ENCODE data around the gene FAM240A. TPM values are rescaled to one million over a fixed set of nuclear protein-coding genes. Genes with fewer than 3 reads are reported as not detected.

Gene FAM240A
- total RNA-seq, 1 experiment from 2014 or later, result not detected

DNA sequence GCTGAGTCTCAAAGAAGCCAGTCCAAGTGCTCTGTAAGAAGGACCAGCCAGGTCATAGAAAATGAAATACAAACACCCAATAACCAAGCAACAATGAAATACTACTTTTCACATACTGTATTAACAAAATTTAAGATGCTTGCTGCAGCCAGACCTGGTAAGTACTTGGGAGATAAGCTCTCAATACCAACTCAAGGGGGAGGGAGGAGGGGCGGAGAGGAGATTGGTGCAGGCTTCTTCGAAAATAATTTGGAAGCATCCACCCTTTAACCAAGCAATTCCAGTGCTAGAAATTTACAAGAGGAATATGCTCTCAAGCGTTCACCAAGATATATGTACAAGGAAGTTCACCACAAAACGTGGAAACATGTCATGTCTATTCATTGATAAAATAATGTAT is 38.6 kb upstream of the FAM240A start:
- H3K4me3 ChIP-seq (ENCODE audit: low read length), result no peak overlapping the region
- ChIA-PET POLR2A (ENCODE audit: unreplicated experiment) (no interaction called here), CTCF (no interaction called here)
- H4K20me1 ChIP-seq (ENCODE audit: low read length), result no peaks in the 10 kb centered on the region
- H3K9me2 ChIP-seq (replicated peaks; ENCODE audit: low read length), result no peaks in the 10 kb centered on the region
- H3K4me1 ChIP-seq (ENCODE audit: insufficient read depth, low read length), result no peaks in the 10 kb centered on the region
- BruUV-seq (replicated peaks), result no TSS peak
- DNase-seq (no peak), ATAC-seq (no peak)
- no peaks in the 10 kb centered on the region for H3F3A ChIP-seq (ENCODE audit: low read length, unreplicated experiment)
- no peak overlapping the region for H3K27ac ChIP-seq (ENCODE audit: low read length)
- H3K9ac ChIP-seq (ENCODE audit: low read length), result no peak overlapping the region
- no peaks in the 10 kb centered on the region for H3K27me3 ChIP-seq (ENCODE audit: low read length)
- H3K9me3 ChIP-seq (ENCODE audit: low read length), result no peaks in the 10 kb centered on the region
- TF ChIP-seq EZH2 (IDR thresholded peaks at IDR 0.05; ENCODE audit: low read length, unreplicated experiment), result no peak
- no peak for TF ChIP-seq EZH2phosphoT487 (IDR thresholded peaks at IDR 0.05; ENCODE audit: borderline replicate concordance, low read length)
- TF ChIP-seq, protein P1, sequence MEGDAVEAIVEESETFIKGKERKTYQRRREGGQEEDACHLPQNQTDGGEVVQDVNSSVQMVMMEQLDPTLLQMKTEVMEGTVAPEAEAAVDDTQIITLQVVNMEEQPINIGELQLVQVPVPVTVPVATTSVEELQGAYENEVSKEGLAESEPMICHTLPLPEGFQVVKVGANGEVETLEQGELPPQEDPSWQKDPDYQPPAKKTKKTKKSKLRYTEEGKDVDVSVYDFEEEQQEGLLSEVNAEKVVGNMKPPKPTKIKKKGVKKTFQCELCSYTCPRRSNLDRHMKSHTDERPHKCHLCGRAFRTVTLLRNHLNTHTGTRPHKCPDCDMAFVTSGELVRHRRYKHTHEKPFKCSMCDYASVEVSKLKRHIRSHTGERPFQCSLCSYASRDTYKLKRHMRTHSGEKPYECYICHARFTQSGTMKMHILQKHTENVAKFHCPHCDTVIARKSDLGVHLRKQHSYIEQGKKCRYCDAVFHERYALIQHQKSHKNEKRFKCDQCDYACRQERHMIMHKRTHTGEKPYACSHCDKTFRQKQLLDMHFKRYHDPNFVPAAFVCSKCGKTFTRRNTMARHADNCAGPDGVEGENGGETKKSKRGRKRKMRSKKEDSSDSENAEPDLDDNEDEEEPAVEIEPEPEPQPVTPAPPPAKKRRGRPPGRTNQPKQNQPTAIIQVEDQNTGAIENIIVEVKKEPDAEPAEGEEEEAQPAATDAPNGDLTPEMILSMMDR (conservative IDR thresholded peaks at IDR 0.05; ENCODE audit: low read depth, low read length), result no peak
- no peak overlapping the region for H2AFZ ChIP-seq (ENCODE audit: low read length)
- intact Hi-C loops (cut with micrococcal nuclease), result no loop called here
- no peaks in the 10 kb centered on the region for H3K79me2 ChIP-seq (ENCODE audit: low read length)
- H3K36me3 ChIP-seq (ENCODE audit: low read depth, low read length), result no peaks in the 10 kb centered on the region
- no peak overlapping the region for H3K4me2 ChIP-seq (ENCODE audit: low read length)

DNA sequence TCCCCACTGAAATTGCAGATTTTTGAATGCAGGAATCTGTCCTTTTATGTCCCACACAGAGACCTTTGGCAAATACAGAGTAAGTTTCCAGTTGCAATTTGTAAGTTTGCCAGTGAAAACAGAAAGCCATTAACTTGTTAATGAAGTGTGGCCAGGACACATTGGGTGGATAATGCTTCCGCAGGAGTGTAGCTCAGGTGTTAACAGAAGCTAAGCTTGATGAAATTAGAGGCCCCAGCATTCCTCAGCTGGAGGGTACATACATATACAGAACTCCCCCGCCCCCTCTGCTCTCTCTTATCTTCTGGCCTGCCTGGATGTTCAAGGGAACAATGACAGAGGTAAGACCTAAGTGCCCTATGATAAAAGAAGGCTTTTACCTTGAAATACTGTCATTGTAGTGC is 38.1 kb upstream of the FAM240A start:
- Histone ChIP-seq H3K4me2 (ENCODE audit: low read length) (no peak overlapping the region), H3K9ac (ENCODE audit: low read length) (no peak overlapping the region), H3K9me2 (replicated peaks; ENCODE audit: low read length) (no peaks in the 10 kb centered on the region), H3K27me3 (ENCODE audit: low read length) (no peaks in the 10 kb centered on the region), H3K9me3 (ENCODE audit: low read length) (no peaks in the 10 kb centered on the region), H3K27ac (ENCODE audit: low read length) (no peak overlapping the region), H3K79me2 (ENCODE audit: low read length) (no peaks in the 10 kb centered on the region), H3K4me3 (ENCODE audit: low read length) (no peak overlapping the region), H3K4me1 (ENCODE audit: insufficient read depth, low read length) (no peaks in the 10 kb centered on the region), H2AFZ (ENCODE audit: low read length) (no peak overlapping the region), H4K20me1 (ENCODE audit: low read length) (no peaks in the 10 kb centered on the region), H3F3A (ENCODE audit: low read length, unreplicated experiment) (no peaks in the 10 kb centered on the region), H3K36me3 (ENCODE audit: low read depth, low read length) (no peaks in the 10 kb centered on the region)
- CTCF ChIA-PET, result no interaction called here
- DNase-seq (no peak), ATAC-seq (no peak)
- POLR2A ChIA-PET (ENCODE audit: unreplicated experiment), result interaction anchor here (0.6 kb wide), 1 partner anchor 13 kb away, joined by 3 read pairs; no protein-coding TSS in a partner anchor
- intact Hi-C loops (cut with micrococcal nuclease), result no loop called here
- no TSS peak for BruUV-seq (replicated peaks)
- TF ChIP-seq EZH2 (IDR thresholded peaks at IDR 0.05; ENCODE audit: low read length, unreplicated experiment) (no peak), EZH2phosphoT487 (IDR thresholded peaks at IDR 0.05; ENCODE audit: borderline replicate concordance, low read length) (no peak)
- TF ChIP-seq, protein P1 (conservative IDR thresholded peaks at IDR 0.05; ENCODE audit: low read depth, low read length), result no peak

DNA sequence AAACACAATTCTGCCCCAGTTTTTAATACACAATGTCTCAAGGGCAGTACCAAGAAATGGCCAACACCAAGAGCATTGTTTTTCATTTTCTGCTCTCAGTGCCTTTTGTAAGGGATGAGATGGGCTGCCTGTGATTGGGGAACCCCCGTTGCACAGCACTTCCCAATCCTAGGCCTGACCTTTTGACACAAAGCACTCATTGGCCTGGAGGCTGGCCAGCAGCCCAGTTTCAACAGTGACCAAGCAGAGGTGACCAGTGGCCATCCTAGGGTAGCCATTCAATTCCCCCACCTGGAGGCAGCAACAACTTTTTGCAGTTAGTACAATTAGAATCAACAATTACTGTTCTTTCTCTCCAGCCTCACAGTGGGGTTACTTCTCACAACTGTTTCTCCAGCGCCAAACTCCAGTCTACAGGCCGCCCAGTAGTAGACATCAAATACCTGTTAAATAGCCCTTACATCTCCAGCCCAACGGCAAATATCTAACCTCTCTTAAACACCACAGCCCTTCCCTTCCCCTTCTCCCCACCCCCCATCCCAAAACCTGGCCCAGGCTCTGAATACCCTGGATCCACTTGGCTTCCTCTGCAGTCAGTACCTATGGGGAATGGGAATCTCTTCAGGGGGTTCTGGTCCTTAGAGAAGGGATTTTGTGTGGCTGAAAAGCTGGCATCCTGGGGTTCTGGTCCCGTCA is 37.3 kb upstream of the FAM240A start:
- TF ChIP-seq EZH2phosphoT487 (IDR thresholded peaks at IDR 0.05; ENCODE audit: borderline replicate concordance, low read length), result no peak
- no peaks in the 10 kb centered on the region for H3K36me3 ChIP-seq (ENCODE audit: low read depth, low read length)
- no peaks in the 10 kb centered on the region for H3F3A ChIP-seq (ENCODE audit: low read length, unreplicated experiment)
- H3K4me1 ChIP-seq (ENCODE audit: insufficient read depth, low read length), result no peaks in the 10 kb centered on the region
- H3K4me2 ChIP-seq (ENCODE audit: low read length), result no peak overlapping the region
- DNase-seq (no peak), ATAC-seq (no peak)
- no peak overlapping the region for H3K4me3 ChIP-seq (ENCODE audit: low read length)
- H3K9me2 ChIP-seq (replicated peaks; ENCODE audit: low read length), result no peaks in the 10 kb centered on the region
- ChIA-PET POLR2A (ENCODE audit: unreplicated experiment) (no interaction called here), CTCF (no interaction called here)
- H3K27me3 ChIP-seq (ENCODE audit: low read length), result no peaks in the 10 kb centered on the region
- no peak overlapping the region for H2AFZ ChIP-seq (ENCODE audit: low read length)
- H3K9me3 ChIP-seq (ENCODE audit: low read length), result no peaks in the 10 kb centered on the region
- no TSS peak for BruUV-seq (replicated peaks)
- H3K27ac ChIP-seq (ENCODE audit: low read length), result no peak overlapping the region
- no peak overlapping the region for H3K9ac ChIP-seq (ENCODE audit: low read length)
- intact Hi-C loops (cut with micrococcal nuclease), result no loop called here
- no peaks in the 10 kb centered on the region for H4K20me1 ChIP-seq (ENCODE audit: low read length)
- no peaks in the 10 kb centered on the region for H3K79me2 ChIP-seq (ENCODE audit: low read length)

All from PC-3 (cell line).